SK-N-MC (cell line): Measurements from ENCODE around the gene CHSY1.

Source experiments
- EZH2 ChIP-seq: fragments of 200-600 bp; sonication (generic); IDR thresholded peaks from one replicate; pipeline ENCODE4 v1.6.1; 2017; ENCODE audit warnings: antibody characterized with exemption
- POLR2AphosphoS5 ChIP-seq: IDR thresholded peaks from 2 replicates; pipeline ENCODE4 v1.6.1; 2012; ENCODE audit warnings: mild to moderate bottlenecking, low read depth, low read length, borderline replicate concordance

DNA sequence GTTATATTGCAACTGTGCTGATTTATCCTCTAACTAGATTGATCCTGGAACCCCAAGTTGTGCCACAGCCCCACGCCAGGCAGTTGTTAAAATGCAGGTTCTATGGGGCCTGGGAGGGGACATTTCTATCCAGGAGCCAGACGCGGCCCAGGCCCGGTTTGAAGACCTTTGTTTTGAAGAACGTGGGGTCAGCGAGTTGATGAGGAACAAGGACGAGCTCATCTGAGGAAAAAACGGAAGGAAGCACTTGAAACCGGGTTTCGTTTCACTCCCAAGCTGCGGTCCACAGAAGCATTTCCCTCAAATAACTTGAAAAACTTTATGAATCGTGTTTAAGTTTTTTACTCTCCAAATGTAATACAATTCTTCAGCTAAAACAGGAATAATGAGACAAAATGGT, 76.4 kb downstream of the CHSY1 start:
- no peak for TF ChIP-seq POLR2AphosphoS5
- TF ChIP-seq EZH2: no peak
